GM18519 (cell line): ENCODE results near the gene ZNF324.
A peak's percentile ranks its signal among the peaks of the same experiment; 100 is the strongest.

Experiments
- ATAC-seq: cut with Tn5 transposase; IDR thresholded peaks from one replicate; pipeline ENCODE4 v1.9.1; 2021; ENCODE audit warnings: mild to moderate bottlenecking, moderate library complexity; ENCODE audit not compliant: unreplicated experiment, low FRiP score

Gene ZNF324

DNA sequence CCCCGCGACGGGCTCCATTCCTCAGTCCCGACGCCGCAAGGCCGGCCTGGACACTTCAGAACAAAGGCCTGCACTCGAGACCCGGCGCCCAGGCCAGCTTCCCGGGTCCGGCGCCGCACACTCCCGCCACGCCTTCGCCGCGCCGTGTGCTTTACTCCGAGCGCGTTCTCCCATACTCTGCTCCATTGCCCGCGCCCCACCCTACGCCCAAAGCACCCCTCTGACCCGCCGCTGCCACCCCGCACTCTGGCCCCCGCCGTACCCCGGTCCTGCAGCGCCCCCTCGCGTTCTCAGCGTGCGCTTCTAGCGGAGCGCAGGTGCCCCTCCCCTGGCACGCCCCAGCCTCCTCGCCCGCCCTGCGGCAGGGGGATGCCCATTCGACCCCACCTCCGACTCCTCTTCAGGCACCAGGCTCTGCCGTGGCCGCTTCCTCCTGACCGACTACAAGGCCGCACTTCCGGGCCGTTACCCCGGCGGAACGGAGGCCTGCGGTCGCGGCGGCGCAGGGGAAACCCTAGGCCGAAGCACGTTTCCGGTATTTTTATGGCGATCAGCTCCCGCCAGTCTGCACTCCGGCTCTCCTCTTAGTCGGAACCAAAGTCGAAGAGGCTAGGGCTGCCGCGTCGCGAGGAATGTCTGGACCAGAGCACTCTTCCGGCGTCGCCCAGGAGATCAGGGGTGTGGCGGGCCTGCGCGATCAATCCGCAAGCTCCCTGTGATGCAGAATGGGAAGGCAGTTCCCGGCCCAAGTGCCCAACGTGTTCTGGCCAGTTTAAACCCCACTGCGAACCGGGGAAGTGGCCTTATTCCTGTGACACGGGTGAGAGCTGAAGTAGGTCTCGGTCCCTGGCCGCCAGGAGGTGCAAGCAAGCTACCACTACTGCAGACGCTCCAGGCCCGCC is 52.7 kb downstream of the ZNF324 start, which contains the start of gene ZBTB45:
ZBTB45 (minus strand) TSS at position 456 of the 902 bp plus-strand sequence. CDS start 2,137 bp downstream, outside the sequence.
- peak; percentile 58 for ATAC-seq

DNA sequence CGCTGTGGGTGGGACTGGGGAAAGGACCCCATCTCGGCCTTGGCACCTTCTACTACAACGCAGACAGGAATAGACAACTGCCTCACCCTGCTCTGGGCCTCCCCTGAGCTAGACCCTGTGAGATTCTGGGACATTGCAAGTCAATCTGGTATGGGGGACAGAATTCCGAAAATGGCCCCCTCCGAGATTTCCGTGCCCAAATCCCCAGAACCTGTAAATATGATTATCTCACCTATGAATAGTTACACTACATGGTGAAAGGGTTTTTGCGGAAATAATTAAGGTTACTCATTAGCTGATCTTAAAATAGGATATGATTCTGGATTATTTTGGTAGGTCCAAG is 53.3 kb downstream of the ZNF324 start:
- ATAC-seq = no peak

DNA sequence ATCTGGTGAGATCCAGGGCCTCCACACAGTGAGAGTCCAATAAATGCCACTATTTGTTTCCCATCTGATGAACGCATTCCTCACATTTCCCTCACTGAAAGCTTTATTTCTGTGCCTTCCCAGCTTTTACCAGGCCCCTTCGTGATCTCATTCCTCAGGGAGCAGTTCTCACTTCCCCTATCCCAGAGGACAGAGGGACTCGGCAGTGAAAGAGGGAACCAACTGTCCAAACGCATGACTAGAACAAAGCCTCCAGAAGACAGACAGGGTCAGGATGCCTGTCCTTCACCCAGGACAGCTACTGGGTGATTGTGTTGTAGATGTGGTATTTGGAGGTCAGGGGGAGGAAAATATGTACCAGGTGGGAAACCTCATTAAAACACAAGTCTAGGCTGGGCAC is 54.8 kb downstream of the ZNF324 start:
- no peak for ATAC-seq

DNA sequence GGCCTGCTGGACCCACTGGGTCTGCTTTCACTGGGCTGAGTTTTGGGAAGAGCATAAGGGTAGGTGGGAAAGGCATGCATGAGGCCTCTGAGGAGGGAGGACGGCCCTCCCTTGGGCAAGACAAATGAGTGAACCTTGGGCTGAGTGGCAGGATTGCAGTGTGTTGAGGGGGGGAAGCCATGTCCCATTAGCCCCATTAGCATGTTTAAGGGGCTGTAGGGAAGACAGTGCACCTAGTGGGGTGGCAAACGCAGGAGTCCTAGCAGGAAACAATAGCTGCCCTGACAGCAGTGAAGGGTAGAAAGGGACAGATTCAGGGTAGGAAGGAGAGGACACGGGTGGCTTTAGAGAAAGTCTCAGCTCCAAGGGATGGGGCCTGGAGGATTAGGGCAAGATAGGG is 55.8 kb downstream of the ZNF324 start:
- ATAC-seq = no peak
